Coronary artery (tissue), 2 donors: ENCODE data around the gene EVC2.

Experiments
- DNase-seq: peaks from one replicate; pipeline ENCODE4 v3.0.0-alpha.2; 2017; ENCODE audit warnings: low spot score
- H3K27ac ChIP-seq, 2 donors: fragments of 200-600 bp; sonication (generic); one replicate each; pipeline ENCODE4 v1.5.1; 2016 to 2019
- H3K4me3 ChIP-seq: fragments of 200-600 bp; sonication (generic); 2 replicates; pipeline ENCODE4 v1.5.1; 2016; ENCODE audit warnings: mild to moderate bottlenecking, moderate library complexity
- CTCF ChIP-seq: fragments of 200-600 bp; sonication (generic); IDR thresholded peaks from one replicate; pipeline ENCODE4 v1.5.1; 2019; ENCODE audit warnings: antibody characterized with exemption

Gene EVC2

GRCh38 chr4:5589495-5589894 is 118.9 kb downstream of the EVC2 start:
- Histone ChIP-seq H3K27ac (no peak overlapping the region), H3K4me3 (no peak overlapping the region)
- no peak for TF ChIP-seq CTCF
- DNase-seq: no peak

GRCh38 chr4:5588046-5588445 is 120.3 kb downstream of the EVC2 start:
- DNase-seq: no peak
- H3K4me3 ChIP-seq: no peak overlapping the region
- TF ChIP-seq CTCF: no peak
- no peak overlapping the region for H3K27ac ChIP-seq

GRCh38 chr4:5575941-5576340 is 132.4 kb downstream of the EVC2 start:
- DNase-seq: no peak
- Histone ChIP-seq H3K27ac (no peak overlapping the region), H3K4me3 (no peak overlapping the region)
- TF ChIP-seq CTCF: no peak

- Histone ChIP-seq H3K4me3 (no peak overlapping the region), H3K27ac (no peak overlapping the region)
- DNase-seq: no peak
- TF ChIP-seq CTCF: no peak
These were observed 134.0 kb downstream of the EVC2 start for GRCh38 chr4:5574386-5574785.

GRCh38 chr4:5573965-5574364 is 134.4 kb downstream of the EVC2 start:
- H3K4me3 ChIP-seq: no peak overlapping the region
- no peak for DNase-seq
- TF ChIP-seq CTCF: no peak
- no peak overlapping the region for H3K27ac ChIP-seq

GRCh38 chr4:5572751-5573150 is 135.6 kb downstream of the EVC2 start:
- DNase-seq: no peak
- no peak for TF ChIP-seq CTCF
- Histone ChIP-seq H3K27ac (no peak overlapping the region), H3K4me3 (no peak overlapping the region)

GRCh38 chr4:5572114-5572513 is 136.2 kb downstream of the EVC2 start:
- TF ChIP-seq CTCF: no peak
- no peak for DNase-seq
- no peak overlapping the region for H3K27ac ChIP-seq
- H3K4me3 ChIP-seq: no peak overlapping the region
